Fibroblast of lung (primary cell): ENCODE data around the gene LRRC74A. TPM values are rescaled to one million over a fixed set of nuclear protein-coding genes. Genes with fewer than 3 reads are reported as not detected.

Source experiments
- DNase-seq, 2 donors: peaks; one replicate each; pipeline versions ENCODE4 v3.0.0 to v3.0.0-alpha.2; 2010; ENCODE audit warnings: low read depth in 2 of 2
- H2AFZ ChIP-seq: 2 replicates; pipeline ENCODE4 v1.5.1; 2012; ENCODE audit warnings: low read length, control low read depth, inconsistent platforms
- H3K27ac ChIP-seq: 2 replicates; pipeline ENCODE4 v1.5.1; 2011; ENCODE audit warnings: low read length, control low read depth; ENCODE audit not compliant: insufficient read depth
- H3K27me3 ChIP-seq: 2 replicates; pipeline ENCODE4 v1.5.1; 2011; ENCODE audit warnings: mild to moderate bottlenecking, low read length; ENCODE audit not compliant: control insufficient read depth, insufficient read depth
- H3K36me3 ChIP-seq: 2 replicates; pipeline ENCODE4 v1.5.1; 2011; ENCODE audit warnings: low read length; ENCODE audit not compliant: control insufficient read depth, insufficient read depth
- H3K4me1 ChIP-seq: 2 replicates; pipeline ENCODE4 v1.5.1; 2011; ENCODE audit warnings: low read length; ENCODE audit not compliant: control insufficient read depth, insufficient read depth; ENCODE audit errors: extremely low read depth
- H3K4me2 ChIP-seq: 2 replicates; pipeline ENCODE4 v1.5.1; 2011; ENCODE audit warnings: low read length, control low read depth; ENCODE audit not compliant: insufficient read depth; ENCODE audit errors: extremely low read depth
- H3K4me3 ChIP-seq, 4 experiments: fragments of 200-600 bp in 1 of 4; sonication (generic) in 1 of 4; replicated peaks in 1 of 4; 2 replicates each; pipeline ENCODE4 v1.5.1; 2011 to 2016; ENCODE audit warnings: low read length in 4 of 4, low read depth in 3 of 4, mild to moderate bottlenecking in 3 of 4, control low read depth in 2 of 4, inconsistent platforms in 1 of 4, mixed read lengths in 1 of 4; ENCODE audit not compliant: insufficient read depth in 1 of 4; ENCODE audit errors: control extremely low read depth in 1 of 4
- H3K79me2 ChIP-seq: 2 replicates; pipeline ENCODE4 v1.5.1; 2012; ENCODE audit warnings: mild to moderate bottlenecking, low read length, inconsistent platforms; ENCODE audit not compliant: control insufficient read depth, insufficient read depth
- H3K9ac ChIP-seq: 2 replicates; pipeline ENCODE4 v1.5.1; 2011; ENCODE audit warnings: mild to moderate bottlenecking, low read length, control low read depth; ENCODE audit not compliant: insufficient read depth
- H3K9me3 ChIP-seq: 2 replicates; pipeline ENCODE4 v1.5.1; 2012; ENCODE audit warnings: low read depth, low read length; ENCODE audit not compliant: control insufficient read depth, insufficient read depth
- H4K20me1 ChIP-seq: 2 replicates; pipeline ENCODE4 v1.5.1; 2011; ENCODE audit warnings: low read length; ENCODE audit not compliant: control insufficient read depth, insufficient read depth; ENCODE audit errors: extremely low read depth
- EZH2 ChIP-seq: IDR thresholded peaks from 2 replicates; pipeline ENCODE4 v1.5.1; 2012; ENCODE audit warnings: low read length, control low read depth, mild to moderate bottlenecking; ENCODE audit errors: missing control alignments
- polyA plus RNA-seq, 2 donors: library from polyadenylated mRNA; depleted of rRNA in 1 of 2; stranded (reverse) in 1 of 2; unstranded in 1 of 2; fragments of >200 nt; gene quantifications; 2 replicates each; pipeline ENCODE4 v1.2.1, GENCODE V29; 2011 to 2012; ENCODE audit warnings: missing spikeins in 1 of 2
- total RNA-seq: library from RNA; depleted of rRNA; stranded (reverse); fragments of >200 nt; gene quantifications from 2 replicates; pipeline ENCODE4 v1.2.1, GENCODE V29; 2014
- TF ChIP-seq, protein P1 (sequence below), 2 donors: IDR thresholded peaks in 1 of 2; conservative IDR thresholded peaks in 1 of 2; 1 replicate in 1 of 2; 2 replicates in 1 of 2; pipeline ENCODE4 v1.5.1; 2011 to 2012; ENCODE audit warnings: low read length in 2 of 2, control low read depth in 1 of 2, inconsistent platforms in 1 of 2, low read depth in 1 of 2, mild to moderate bottlenecking in 1 of 2

LRRC74A gene
- total and polyA plus RNA-seq, 2 donors (not counting 1 experiment from before 2014, with no cell fraction given) = not detected

- Histone ChIP-seq H3K9ac (no peak overlapping the region), H3K27me3 (no peaks in the 10 kb centered on the region), H2AFZ (no peak overlapping the region), H3K79me2 (no peaks in the 10 kb centered on the region), H3K27ac (no peak overlapping the region), H3K4me3 (no peak overlapping the region), H3K4me2 (no peak overlapping the region), H3K9me3 (no peaks in the 10 kb centered on the region), H3K36me3 (no peaks in the 10 kb centered on the region), H4K20me1 (no peaks in the 10 kb centered on the region), H3K4me1 (peaks cover 6% of the 10 kb centered on the region)
- no peak for DNase-seq
- TF ChIP-seq, protein P1, sequence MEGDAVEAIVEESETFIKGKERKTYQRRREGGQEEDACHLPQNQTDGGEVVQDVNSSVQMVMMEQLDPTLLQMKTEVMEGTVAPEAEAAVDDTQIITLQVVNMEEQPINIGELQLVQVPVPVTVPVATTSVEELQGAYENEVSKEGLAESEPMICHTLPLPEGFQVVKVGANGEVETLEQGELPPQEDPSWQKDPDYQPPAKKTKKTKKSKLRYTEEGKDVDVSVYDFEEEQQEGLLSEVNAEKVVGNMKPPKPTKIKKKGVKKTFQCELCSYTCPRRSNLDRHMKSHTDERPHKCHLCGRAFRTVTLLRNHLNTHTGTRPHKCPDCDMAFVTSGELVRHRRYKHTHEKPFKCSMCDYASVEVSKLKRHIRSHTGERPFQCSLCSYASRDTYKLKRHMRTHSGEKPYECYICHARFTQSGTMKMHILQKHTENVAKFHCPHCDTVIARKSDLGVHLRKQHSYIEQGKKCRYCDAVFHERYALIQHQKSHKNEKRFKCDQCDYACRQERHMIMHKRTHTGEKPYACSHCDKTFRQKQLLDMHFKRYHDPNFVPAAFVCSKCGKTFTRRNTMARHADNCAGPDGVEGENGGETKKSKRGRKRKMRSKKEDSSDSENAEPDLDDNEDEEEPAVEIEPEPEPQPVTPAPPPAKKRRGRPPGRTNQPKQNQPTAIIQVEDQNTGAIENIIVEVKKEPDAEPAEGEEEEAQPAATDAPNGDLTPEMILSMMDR (conservative IDR thresholded peaks at IDR 0.05 in 1 of 2, IDR thresholded peaks at IDR 0.05 in 1 of 2; ENCODE audit: low read depth in 1 of 2, low read length in 2 of 2) = no peak
- TF ChIP-seq EZH2 = no peak
Observed at GRCh38 chr14:76782115-76782884, 43.9 kb upstream of the LRRC74A start.

DNA sequence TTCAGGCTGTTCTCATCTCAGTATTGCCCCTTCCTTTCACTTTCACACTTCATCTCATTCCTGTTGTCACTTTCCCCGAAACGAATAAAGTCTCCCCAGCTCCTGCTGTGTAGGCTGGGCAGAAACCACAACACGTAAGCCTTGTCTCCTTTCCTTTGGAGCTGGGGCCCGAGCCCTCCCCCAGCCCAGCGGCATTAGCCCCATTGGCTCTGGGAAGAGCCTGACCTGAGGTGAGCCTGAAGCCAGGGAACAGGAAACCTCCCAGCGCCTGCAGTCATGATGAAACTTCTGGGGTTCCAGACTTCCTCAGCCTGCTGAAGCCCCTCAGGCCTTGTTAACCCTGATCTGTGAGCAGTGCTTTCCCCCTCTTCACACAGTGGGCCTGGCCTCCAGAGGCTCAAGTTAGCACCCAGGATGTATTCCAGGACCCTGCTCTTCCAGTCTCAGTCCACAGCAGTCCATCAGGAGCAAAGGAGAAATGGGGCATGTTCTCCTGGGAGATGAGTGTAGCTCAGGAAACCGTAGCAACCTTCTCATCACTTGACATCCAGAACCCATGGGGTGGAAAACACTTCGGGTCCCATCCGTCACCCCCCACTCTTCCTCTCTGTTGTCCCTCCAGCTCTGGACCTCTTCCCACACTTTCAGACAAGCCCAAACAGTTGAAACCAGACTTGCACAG lies 43.2 kb upstream of the LRRC74A start:
- no peaks in the 10 kb centered on the region for H4K20me1 ChIP-seq
- H3K79me2 ChIP-seq = no peaks in the 10 kb centered on the region
- TF ChIP-seq EZH2 = no peak
- TF ChIP-seq, protein P1 (conservative IDR thresholded peaks at IDR 0.05 in 1 of 2, IDR thresholded peaks at IDR 0.05 in 1 of 2; ENCODE audit: low read depth in 1 of 2, low read length in 2 of 2) = no peak
- H2AFZ ChIP-seq = no peak overlapping the region
- H3K36me3 ChIP-seq = no peaks in the 10 kb centered on the region
- no peaks in the 10 kb centered on the region for H3K27me3 ChIP-seq
- peaks cover 6% of the 10 kb centered on the region for H3K4me1 ChIP-seq
- no peak overlapping the region for H3K27ac ChIP-seq
- H3K4me3 ChIP-seq = no peak overlapping the region
- no peak overlapping the region for H3K9ac ChIP-seq
- no peak for DNase-seq
- no peak overlapping the region for H3K4me2 ChIP-seq
- H3K9me3 ChIP-seq = no peaks in the 10 kb centered on the region

- no peak overlapping the region for H3K27ac ChIP-seq
- DNase-seq = no peak
- H3K4me2 ChIP-seq = no peak overlapping the region
- H3K27me3 ChIP-seq = no peaks in the 10 kb centered on the region
- H3K9ac ChIP-seq = no peak overlapping the region
- no peaks in the 10 kb centered on the region for H4K20me1 ChIP-seq
- no peaks in the 10 kb centered on the region for H3K36me3 ChIP-seq
- H3K4me3 ChIP-seq = no peak overlapping the region
- no peaks in the 10 kb centered on the region for H3K9me3 ChIP-seq
- no peak overlapping the region for H2AFZ ChIP-seq
- H3K4me1 ChIP-seq = peaks cover 6% of the 10 kb centered on the region
- no peaks in the 10 kb centered on the region for H3K79me2 ChIP-seq
- TF ChIP-seq, protein P1 (conservative IDR thresholded peaks at IDR 0.05 in 1 of 2, IDR thresholded peaks at IDR 0.05 in 1 of 2; ENCODE audit: low read depth in 1 of 2, low read length in 2 of 2) = no peak
Observed at GRCh38 chr14:76784266-76784874, 41.8 kb upstream of the LRRC74A start.
